GM21515 (cell line): Measurements from ENCODE around the gene L1TD1.
"Not testable (repeated sequence)": the region's sequence is repeated elsewhere in the genome, so short reads cannot be mapped to it uniquely, and the experiment has no call there.

Experiments used
- ATAC-seq: cut with Tn5 transposase; IDR thresholded peaks from one replicate; pipeline ENCODE4 v1.9.1; 2021; ENCODE audit not compliant: unreplicated experiment

Gene L1TD1

DNA sequence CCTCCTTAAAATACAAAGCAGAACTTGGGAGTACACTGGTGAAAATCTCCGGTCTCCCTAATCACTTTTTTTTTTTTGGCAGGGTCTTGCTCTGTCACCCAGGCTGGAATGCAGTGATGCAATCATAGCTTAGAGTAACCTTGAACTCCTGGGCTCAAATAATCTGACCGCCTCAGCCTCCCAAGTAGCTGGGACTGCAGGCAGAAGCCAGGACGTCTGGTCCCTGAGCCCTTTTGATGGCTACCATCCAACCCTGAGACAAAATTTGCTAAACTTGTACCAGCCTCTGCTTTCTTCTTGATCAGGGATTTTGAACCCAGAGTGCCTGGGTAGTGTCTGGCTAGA, 4.1 kb downstream of the L1TD1 start:
- ATAC-seq, result no peak

DNA sequence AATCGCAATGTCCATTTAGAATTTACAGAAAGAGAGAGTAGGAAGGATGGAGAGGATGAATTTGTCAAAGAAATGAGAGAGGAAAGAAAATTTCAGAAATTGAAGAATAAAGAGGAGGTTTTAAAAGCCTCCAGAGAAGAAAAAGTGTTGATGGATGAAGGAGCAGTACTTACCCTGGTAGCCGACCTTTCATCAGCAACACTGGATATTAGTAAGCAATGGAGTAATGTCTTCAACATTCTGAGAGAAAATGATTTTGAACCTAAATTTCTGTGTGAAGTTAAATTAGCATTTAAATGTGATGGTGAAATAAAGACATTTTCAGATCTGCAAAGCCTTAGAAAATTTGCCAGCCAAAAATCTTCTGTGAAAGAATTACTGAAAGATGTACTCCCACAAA, 12.5 kb downstream of the L1TD1 start:
- ATAC-seq, result no peak

DNA sequence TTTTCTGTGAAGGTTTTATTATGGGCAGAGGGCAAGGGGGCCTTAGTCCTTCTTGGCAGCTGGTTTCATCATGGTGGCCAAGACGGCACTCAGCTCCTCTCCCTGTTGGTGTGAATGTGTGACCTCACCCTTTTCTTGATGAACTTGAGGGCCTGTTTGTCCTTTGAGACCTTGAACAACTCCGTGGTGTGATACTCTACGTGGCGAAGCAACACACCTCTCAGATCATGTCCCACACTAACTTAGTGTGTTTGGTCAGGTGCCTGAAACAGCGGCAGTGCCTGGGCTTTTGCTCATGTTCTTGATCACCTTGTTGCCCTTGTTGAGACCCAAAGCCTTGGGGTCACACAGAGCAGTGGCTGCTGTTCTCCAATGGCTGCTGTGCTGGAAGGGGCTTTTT, 13.4 kb downstream of the L1TD1 start:
- no peak for ATAC-seq

GRCh38 chr1:62208970-62209369, 14.3 kb downstream of the L1TD1 start:
- no peak for ATAC-seq

- no peak for ATAC-seq
These were observed 15.4 kb downstream of the L1TD1 start for GRCh38 chr1:62209931-62210595.

- ATAC-seq, result no peak
These were observed 16.3 kb downstream of the L1TD1 start for GRCh38 chr1:62210960-62211359.

DNA sequence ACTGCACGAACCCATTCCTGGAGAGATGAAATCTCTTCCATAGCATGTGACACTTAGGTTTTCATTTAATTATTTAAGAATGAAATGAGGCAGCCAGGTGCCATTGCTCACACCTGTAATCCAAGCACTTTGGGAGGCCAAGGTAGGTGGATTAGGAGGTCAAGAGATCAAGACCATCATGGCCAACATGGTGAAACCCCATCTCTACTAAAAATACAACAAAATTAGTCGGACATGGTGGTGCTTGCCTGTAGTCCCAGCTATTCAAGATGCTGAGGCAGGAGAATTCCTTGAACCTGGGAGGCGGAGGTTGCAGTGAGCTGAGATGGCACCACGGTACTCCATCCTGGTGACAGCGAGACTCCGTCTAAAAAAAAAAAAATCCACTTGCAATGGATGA, 17.8 kb downstream of the L1TD1 start:
- no peak for ATAC-seq

GRCh38 chr1:62213075-62213914, 18.6 kb downstream of the L1TD1 start:
- ATAC-seq, result no peak

- ATAC-seq, result no peak
These were observed 24.0 kb downstream of the L1TD1 start for GRCh38 chr1:62218604-62219003.

DNA sequence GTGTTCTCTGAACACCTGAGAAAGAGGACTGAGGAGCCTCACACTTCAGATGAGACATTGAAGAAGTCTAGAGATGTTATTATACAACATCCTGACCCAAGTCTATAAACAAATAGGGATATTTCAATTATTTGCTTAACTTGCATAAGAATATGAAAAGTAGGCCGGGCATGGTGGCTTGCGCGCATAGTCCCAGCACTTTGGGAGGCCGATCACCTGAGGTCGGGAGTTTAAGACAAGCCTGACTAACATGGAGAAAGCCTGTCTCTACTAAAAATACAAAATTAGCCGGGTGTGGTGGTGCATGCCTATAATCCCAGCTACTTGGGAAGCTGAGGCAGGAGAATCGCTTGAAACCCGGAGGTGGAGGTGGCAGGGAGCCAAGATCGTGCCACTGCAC, 25.8 kb downstream of the L1TD1 start:
- not testable (repeated sequence) for ATAC-seq

GRCh38 chr1:62221171-62221570, 26.5 kb downstream of the L1TD1 start:
- ATAC-seq, result no peak

GRCh38 chr1:62222321-62222720, 27.7 kb downstream of the L1TD1 start:
- ATAC-seq, result no peak

GRCh38 chr1:62224182-62224581, 29.5 kb downstream of the L1TD1 start:
- ATAC-seq, result no peak

DNA sequence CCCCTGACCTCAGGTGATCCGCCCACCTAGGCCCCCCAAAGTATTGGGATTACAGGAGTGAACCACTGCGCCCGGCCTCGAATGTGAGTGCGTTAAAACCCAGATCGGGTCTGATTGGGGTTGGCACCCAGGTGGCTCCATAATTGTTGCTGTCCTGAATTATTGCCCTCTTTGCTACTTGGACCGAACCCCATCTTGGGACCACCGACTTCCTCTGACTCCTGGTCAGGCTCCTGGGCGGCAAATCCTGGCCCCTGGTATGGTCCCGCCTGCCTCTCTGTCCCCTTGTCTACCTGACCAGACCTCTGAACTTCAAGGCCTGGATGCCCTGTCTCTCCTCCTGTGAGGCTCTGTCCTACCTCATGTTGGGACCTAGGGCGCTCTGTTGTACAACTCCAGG, 32.8 kb downstream of the L1TD1 start:
- ATAC-seq, result no peak

GRCh38 chr1:62228136-62228882, 33.7 kb downstream of the L1TD1 start:
- no peak for ATAC-seq

DNA sequence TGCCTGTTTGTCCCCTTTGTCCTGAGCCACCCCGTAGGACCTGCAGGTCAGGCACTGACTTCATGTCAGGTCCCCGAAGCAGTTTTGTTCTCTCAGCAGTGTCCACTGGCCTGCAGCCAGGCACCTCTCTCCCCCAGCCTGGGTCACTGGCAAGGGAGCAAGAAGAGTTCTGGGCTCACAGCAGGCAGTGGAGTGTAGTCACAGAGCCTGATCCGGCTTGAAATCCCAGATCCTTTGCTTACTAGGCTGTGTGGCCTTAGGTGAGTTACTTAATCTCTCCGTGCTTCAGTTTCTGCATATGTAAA, 34.2 kb downstream of the L1TD1 start:
- no peak for ATAC-seq

DNA sequence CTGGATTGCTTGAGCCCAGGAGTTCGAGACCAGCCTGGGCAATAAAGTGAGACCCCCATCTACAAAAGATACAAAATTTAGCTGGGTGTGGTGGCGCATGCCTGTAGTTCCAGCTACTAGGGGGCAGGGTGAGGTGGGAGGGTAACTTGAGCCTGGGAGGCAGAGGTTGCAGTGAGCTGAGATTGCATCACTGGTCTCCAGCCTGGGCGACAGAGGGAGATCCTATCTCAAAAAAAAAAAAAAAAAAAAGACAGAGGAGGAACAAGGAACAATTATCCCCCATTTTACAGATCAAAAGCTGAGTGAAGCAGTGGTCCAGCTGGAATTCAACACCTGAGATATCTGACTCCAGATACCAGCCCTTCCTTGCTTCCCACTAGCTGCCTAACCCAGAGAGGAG, 34.8 kb downstream of the L1TD1 start:
- no peak for ATAC-seq

DNA sequence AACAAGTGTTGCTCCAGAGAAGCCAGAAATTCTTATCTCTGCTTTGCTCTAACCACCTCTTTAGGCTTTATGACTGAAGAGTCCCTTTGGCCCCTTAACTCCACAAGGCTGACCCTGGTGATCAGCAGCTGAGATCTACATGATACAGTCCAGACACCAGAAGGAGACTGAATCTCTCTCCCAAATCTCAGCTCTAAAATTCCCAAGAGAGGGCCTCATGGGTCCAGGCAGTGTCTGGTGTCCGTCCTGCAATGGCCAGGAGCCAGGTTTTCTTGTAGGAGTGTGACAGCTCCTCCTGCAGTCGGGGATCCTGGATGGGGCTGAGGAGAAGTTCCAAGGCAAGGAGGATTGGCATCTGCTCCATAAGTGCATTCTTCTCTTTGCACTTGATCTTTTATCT, 35.3 kb downstream of the L1TD1 start:
- ATAC-seq, result no peak

GRCh38 chr1:62230718-62231117, 36.1 kb downstream of the L1TD1 start:
- no peak for ATAC-seq

DNA sequence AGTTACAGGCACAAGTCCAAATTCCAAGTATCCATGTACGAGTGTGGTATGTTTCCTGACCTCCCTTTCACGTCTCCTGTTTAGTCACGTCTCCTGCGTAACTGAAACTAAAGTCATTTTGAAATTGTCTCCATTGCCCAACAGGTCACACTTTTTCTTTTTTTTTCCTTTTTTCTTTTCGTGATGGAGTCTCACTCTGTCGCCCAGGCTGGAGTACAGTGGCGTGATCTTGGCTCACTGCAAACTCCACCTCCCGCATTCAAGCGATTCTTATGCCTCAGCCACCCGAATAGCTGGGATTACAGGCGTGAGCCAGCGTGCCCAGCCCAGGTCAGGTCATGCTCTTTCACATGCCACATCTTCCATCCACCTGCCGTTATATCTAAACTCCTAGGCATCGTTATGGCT, 38.2 kb downstream of the L1TD1 start:
- no peak for ATAC-seq

GRCh38 chr1:62233926-62234450, 39.3 kb downstream of the L1TD1 start:
- no peak for ATAC-seq

DNA sequence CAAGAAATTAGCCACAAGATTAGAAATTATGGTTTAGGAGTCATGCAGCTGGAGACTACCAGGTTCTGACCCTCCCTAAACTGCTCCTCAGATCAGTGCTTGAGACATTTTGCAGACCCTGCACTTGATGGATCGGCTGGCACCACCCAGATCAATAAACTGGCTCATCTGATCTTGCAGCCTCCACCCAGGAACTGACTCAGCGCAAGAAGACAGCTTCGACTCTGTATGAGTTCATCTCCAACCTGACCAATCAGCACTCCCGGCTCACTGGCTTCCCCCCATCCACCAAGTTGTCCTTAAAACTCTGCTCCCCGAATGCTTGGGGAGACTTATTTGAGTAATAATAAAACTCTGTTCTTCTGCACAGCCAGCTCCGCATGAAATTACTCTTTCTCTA, 40.0 kb downstream of the L1TD1 start:
- no peak for ATAC-seq
